ENCODE data around the gene ZNF18. TPM values are rescaled to one million over a fixed set of nuclear protein-coding genes. Genes with fewer than 3 reads are reported as not detected.
A peak's percentile ranks its signal among the peaks of the same experiment; 100 is the strongest.

Gene ZNF18
- total and polyA plus RNA-seq, 2 of the 4 experiments (the other 2 are of a cell fraction), result 4.5 to 11.7 TPM

GRCh38 chr17:12040478-12040877, 43.2 kb upstream of the ZNF18 start:
- in situ Hi-C loops (cut with MboI; ENCODE audit: low sequenced_read_pairs), result no loop called here
- H3K79me1 ChIP-seq (ENCODE audit: low read depth in 1 of 2, low read length in 2 of 2), result peaks cover 42 to 64% of the 10 kb centered on the region in 2 experiments
- WGBS, 2 experiments (ENCODE audit: extremely low coverage in 2 of 2, insufficient read length in 1 of 2), result no CpG with 5 or more reads among the region's 3 CpGs

More at GRCh38 chr17:12040478-12040877, 43.2 kb upstream of the ZNF18 start:
- CTCF ChIA-PET, result no interaction called here
- Histone ChIP-seq H4K5ac (ENCODE audit: low read depth, low read length) (no peak overlapping the region), H3K4me2 (ENCODE audit: low read depth, low read length) (no peak overlapping the region), H3K4me1 (ENCODE audit: control insufficient read depth, insufficient read depth, low read length) (peaks cover 2% of the 10 kb centered on the region; the same call in 1 of the 2 replicates), H3K9me3 (ENCODE audit: control insufficient read depth, insufficient read depth, low read length) (no peaks in the 10 kb centered on the region), H3K9me1 (ENCODE audit: insufficient read depth, low read length) (peaks cover 7% of the 10 kb centered on the region), H3K27me3 (ENCODE audit: control insufficient read depth, insufficient read depth, low read length) (no peaks in the 10 kb centered on the region), H3K18ac (ENCODE audit: low read depth, low read length) (no peak overlapping the region), H2BK15ac (ENCODE audit: low read depth, low read length) (no peak overlapping the region), H2BK120ac (ENCODE audit: low read depth, low read length) (no peak overlapping the region), H3K4ac (ENCODE audit: low read depth, low read length) (no peak overlapping the region), H3K4me3 (ENCODE audit: insufficient read depth, low read depth, low read length) (no peak overlapping the region), H2AK5ac (ENCODE audit: low read depth, low read length) (no peak overlapping the region), H2BK5ac (ENCODE audit: low read depth, low read length, poor library complexity, severe bottlenecking) (no peak overlapping the region), H3K36me3 (ENCODE audit: control insufficient read depth, insufficient read depth, low read length) (no peaks in the 10 kb centered on the region), H3K56ac (ENCODE audit: extremely low read depth, insufficient read depth, low read length) (no peak overlapping the region), H2BK20ac (ENCODE audit: low read depth, low read length) (no peak overlapping the region), H4K91ac (ENCODE audit: insufficient read depth, low read depth, low read length) (no peak overlapping the region), H4K8ac (ENCODE audit: low read depth in 2 of 2, low read length in 2 of 2) (no peak overlapping the region), H3K27ac (ENCODE audit: insufficient read depth, low read length) (no peak overlapping the region), H2AK9ac (replicated peaks; ENCODE audit: low read depth, low read length, poor library complexity) (no peak overlapping the region), H3K23ac (ENCODE audit: low read depth, low read length) (no peak overlapping the region), H2AFZ (replicated peaks; ENCODE audit: low read length, poor library complexity) (no peak overlapping the region), H4K20me1 (ENCODE audit: insufficient read depth, low read length) (peaks cover 52% of the 10 kb centered on the region), H3K14ac (replicated peaks; ENCODE audit: low read depth, low read length) (no peak overlapping the region), H3K9ac (ENCODE audit: low read depth, low read length) (no peak overlapping the region)
- intact Hi-C loops (cut with micrococcal nuclease) (loop anchor here (5.0 kb wide), 1 partner anchor 67 kb away; no protein-coding TSS in a partner anchor), dilution Hi-C loops (cut with HindIII; ENCODE audit: low sequenced_read_pairs, unreplicated experiment) (no loop called here)
- ATAC-seq (ENCODE audit: low read depth) (no peak), DNase-seq (peak; percentile 23)
- TF ChIP-seq MXI1 (IDR thresholded peaks at IDR 0.05; ENCODE audit: borderline replicate concordance, low read depth, low read length), result no peak
- no peak for TF ChIP-seq BHLHE40 (IDR thresholded peaks at IDR 0.05; ENCODE audit: low read depth, low read length)
- TF ChIP-seq FOS (IDR thresholded peaks at IDR 0.05; ENCODE audit: low read depth, low read length), result no peak
- TF ChIP-seq MAFK (IDR thresholded peaks at IDR 0.05; ENCODE audit: low read depth, low read length), result no peak
- TF ChIP-seq CEBPB (IDR thresholded peaks at IDR 0.05; ENCODE audit: low read depth, low read length), result no peak
- no peak for TF ChIP-seq USF2 (IDR thresholded peaks at IDR 0.05; ENCODE audit: low read depth, low read length)
- TF ChIP-seq RCOR1 (IDR thresholded peaks at IDR 0.05; ENCODE audit: insufficient replicate concordance, low read length), result no peak
- TF ChIP-seq RAD21 (IDR thresholded peaks at IDR 0.05; ENCODE audit: low read length), result no peak
- no peak for TF ChIP-seq CHD1 (IDR thresholded peaks at IDR 0.05; ENCODE audit: low read depth, low read length)
- TF ChIP-seq POLR2A (IDR thresholded peaks at IDR 0.05; ENCODE audit: low read depth, low read length), result no peak
- TF ChIP-seq RFX5 (IDR thresholded peaks at IDR 0.05; ENCODE audit: low read depth, low read length), result no peak
- no peak for TF ChIP-seq MAZ (IDR thresholded peaks at IDR 0.05; ENCODE audit: borderline replicate concordance, low read depth, low read length)
- no peak for TF ChIP-seq CTCF (conservative IDR thresholded peaks at IDR 0.05; ENCODE audit: low read depth, low read length)
- POLR2A ChIA-PET (ENCODE audit: unreplicated experiment), result no interaction called here
- BruUV-seq (replicated peaks), result no TSS peak

Measured in IMR-90 (cell line).